ENCODE data around the gene SHISAL1. TPM values are rescaled to one million over a fixed set of nuclear protein-coding genes. Genes with fewer than 3 reads are reported as not detected.

The SHISAL1 gene
- total RNA-seq, 1 experiment from 2014 or later, result 2.9 TPM

DNA sequence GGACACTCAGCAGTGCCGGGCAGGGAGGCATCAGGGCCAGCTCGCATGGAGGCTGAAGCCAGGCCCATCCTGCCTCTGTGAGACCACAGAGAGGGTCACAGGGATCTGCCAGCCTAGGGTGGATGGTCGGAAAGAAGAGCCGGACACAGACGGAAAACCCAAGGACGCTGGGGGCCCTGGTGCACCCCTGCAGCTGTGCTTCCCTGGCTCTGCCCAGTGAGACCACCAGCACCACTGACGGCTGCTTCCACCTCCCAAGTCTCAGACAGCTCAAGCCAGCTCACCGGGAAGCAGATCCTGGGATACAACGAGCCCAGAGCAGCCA lies 42.2 kb downstream of the SHISAL1 start:
- H3T11ph ChIP-seq (ENCODE audit: low read length), result no peak overlapping the region
- Mint-ChIP-seq H3K4me3 (no peak overlapping the region), H3K27me3 (ENCODE audit: low read depth) (no peaks in the 10 kb centered on the region; the same call in 1 of the 2 replicates), H3K9me3 (no peaks in the 10 kb centered on the region), H3K4me1 (peaks cover 13 to 16% of the 10 kb centered on the region in 2 experiments), H3K36me3 (ENCODE audit: insufficient read depth in 1 of 3, low read depth in 3 of 3) (no peaks in the 10 kb centered on the region), H3K27ac (no peak overlapping the region)
- H3K23me2 ChIP-seq (ENCODE audit: insufficient read length, low read depth, low read length, poor library complexity, severe bottlenecking), result no peaks in the 10 kb centered on the region
- H3K18ac ChIP-seq (ENCODE audit: insufficient read length, low read depth, low read length), result no peak overlapping the region
- H3K4ac ChIP-seq (ENCODE audit: low read depth, low read length), result no peak overlapping the region
- H2AFZ ChIP-seq (ENCODE audit: low read length), result no peak overlapping the region
- no peak overlapping the region for H4K8ac ChIP-seq (replicated peaks; ENCODE audit: insufficient read length, low read depth, low read length)
- no peak overlapping the region for H3K56ac ChIP-seq (ENCODE audit: insufficient read length, low read depth, low read length)
- no peak overlapping the region for H2AK5ac ChIP-seq (ENCODE audit: insufficient read length, low read length)
- 0 out of 2 replicates have a peak, but pooled peaks cover 2% of the 10 kb centered on the region for H3K4me1 ChIP-seq (ENCODE audit: insufficient read depth, low read length)
- H3K23ac ChIP-seq (ENCODE audit: insufficient read length, low read depth, low read length), result no peak overlapping the region
- H3K9me3 ChIP-seq (ENCODE audit: control insufficient read depth, low read depth, low read length), result no peaks in the 10 kb centered on the region
- no peaks in the 10 kb centered on the region for H3K79me1 ChIP-seq (ENCODE audit: insufficient read depth, low read depth, low read length, poor library complexity, severe bottlenecking)
- no peaks in the 10 kb centered on the region for H3K79me2 ChIP-seq (ENCODE audit: insufficient read depth, low read length)
- no peak overlapping the region for H2BK120ac ChIP-seq (ENCODE audit: low read depth, low read length, poor library complexity, severe bottlenecking)
- H3K4me2 ChIP-seq (ENCODE audit: insufficient read depth, insufficient read length, low read length), result no peak overlapping the region
- TF ChIP-seq, protein P1, sequence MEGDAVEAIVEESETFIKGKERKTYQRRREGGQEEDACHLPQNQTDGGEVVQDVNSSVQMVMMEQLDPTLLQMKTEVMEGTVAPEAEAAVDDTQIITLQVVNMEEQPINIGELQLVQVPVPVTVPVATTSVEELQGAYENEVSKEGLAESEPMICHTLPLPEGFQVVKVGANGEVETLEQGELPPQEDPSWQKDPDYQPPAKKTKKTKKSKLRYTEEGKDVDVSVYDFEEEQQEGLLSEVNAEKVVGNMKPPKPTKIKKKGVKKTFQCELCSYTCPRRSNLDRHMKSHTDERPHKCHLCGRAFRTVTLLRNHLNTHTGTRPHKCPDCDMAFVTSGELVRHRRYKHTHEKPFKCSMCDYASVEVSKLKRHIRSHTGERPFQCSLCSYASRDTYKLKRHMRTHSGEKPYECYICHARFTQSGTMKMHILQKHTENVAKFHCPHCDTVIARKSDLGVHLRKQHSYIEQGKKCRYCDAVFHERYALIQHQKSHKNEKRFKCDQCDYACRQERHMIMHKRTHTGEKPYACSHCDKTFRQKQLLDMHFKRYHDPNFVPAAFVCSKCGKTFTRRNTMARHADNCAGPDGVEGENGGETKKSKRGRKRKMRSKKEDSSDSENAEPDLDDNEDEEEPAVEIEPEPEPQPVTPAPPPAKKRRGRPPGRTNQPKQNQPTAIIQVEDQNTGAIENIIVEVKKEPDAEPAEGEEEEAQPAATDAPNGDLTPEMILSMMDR (conservative IDR thresholded peaks at IDR 0.05), result no peak
- DNase-seq, result no peak
- no peak overlapping the region for H2BK20ac ChIP-seq (ENCODE audit: low read depth, low read length, poor library complexity, severe bottlenecking)
- H3K14ac ChIP-seq (ENCODE audit: insufficient read depth, low read length), result no peak overlapping the region
- no peak overlapping the region for H4K91ac ChIP-seq (ENCODE audit: insufficient read length, low read depth, low read length)
- no peak overlapping the region for H2BK5ac ChIP-seq (ENCODE audit: insufficient read length, low read length)
- H4K5ac ChIP-seq (ENCODE audit: insufficient read length, low read depth, low read length), result no peak overlapping the region
- no peak overlapping the region for H2BK15ac ChIP-seq (ENCODE audit: low read depth, low read length)
- no peak overlapping the region for H3K9ac ChIP-seq (ENCODE audit: extremely low read depth, insufficient read length, low read length)
- no CpG with 5 or more reads among the region's 9 CpGs for WGBS (ENCODE audit: extremely low coverage, insufficient read length, low lambda C conversion rate)
- no peak overlapping the region for H2BK12ac ChIP-seq (ENCODE audit: insufficient read length, low read depth, low read length)
- no peaks in the 10 kb centered on the region for H4K20me1 ChIP-seq (ENCODE audit: control insufficient read depth, insufficient read depth, insufficient read length)
- no peaks in the 10 kb centered on the region for H3K27me3 ChIP-seq (ENCODE audit: insufficient read depth, low read length)
- H3K27ac ChIP-seq (ENCODE audit: insufficient read length, low read depth, low read length), result no peak overlapping the region
